Measurements from ENCODE around the gene PCDH9. TPM values are rescaled to one million over a fixed set of nuclear protein-coding genes. Genes with fewer than 3 reads are reported as not detected.

Gene PCDH9
- total and polyA plus RNA-seq, 12 donors = 2.9 to 32.0 (median 15.4) TPM

- no peak for DNase-seq
Observed at GRCh38 chr13:66795636-66796035, 434.5 kb downstream of the PCDH9 start.

GRCh38 chr13:66794340-66795031 is 435.6 kb downstream of the PCDH9 start:
- Histone ChIP-seq H3K4me3 (no peak overlapping the region), H3K9me3 (no peaks in the 10 kb centered on the region), H3K27me3 (no peaks in the 10 kb centered on the region), H3K36me3 (no peaks in the 10 kb centered on the region), H3K4me1 (no peaks in the 10 kb centered on the region), H3K27ac (no peak overlapping the region)
- ATAC-seq (no peak), DNase-seq (no peak)
- intact Hi-C loops (cut with DNase I) = no loop called here
- WGBS, 2 donors = 79 to 89% methylated on average over 5 of the region's 5 CpGs
- TF ChIP-seq CTCF (IDR thresholded peaks at IDR 0.05) = no peak

More at GRCh38 chr13:66795636-66796035, 434.5 kb downstream of the PCDH9 start:
- Histone ChIP-seq H3K9me3 (no peaks in the 10 kb centered on the region), H3K27me3 (no peaks in the 10 kb centered on the region), H3K27ac (no peak overlapping the region), H3K36me3 (no peaks in the 10 kb centered on the region), H3K4me3 (no peak overlapping the region), H3K4me1 (no peaks in the 10 kb centered on the region)
- intact Hi-C loops (cut with DNase I) = no loop called here
- no peak for ATAC-seq
- TF ChIP-seq CTCF (IDR thresholded peaks at IDR 0.05) = no peak
- WGBS, 2 donors = 78 to 82% methylated on average over 2 of the region's 2 CpGs

- TF ChIP-seq CTCF (IDR thresholded peaks at IDR 0.05) = no peak
- Histone ChIP-seq H3K4me3 (no peak overlapping the region), H3K4me1 (no peaks in the 10 kb centered on the region), H3K27me3 (no peaks in the 10 kb centered on the region), H3K9me3 (no peaks in the 10 kb centered on the region), H3K36me3 (no peaks in the 10 kb centered on the region), H3K27ac (no peak overlapping the region)
- 89 to 92% methylated on average over 2 of the region's 2 CpGs for WGBS, 2 donors
- intact Hi-C loops (cut with DNase I) = no loop called here
- ATAC-seq (no peak), DNase-seq (no peak)
Observed at GRCh38 chr13:66790861-66791260, 439.3 kb downstream of the PCDH9 start.

- TF ChIP-seq CTCF (IDR thresholded peaks at IDR 0.05) = no peak
- intact Hi-C loops (cut with DNase I) = no loop called here
- Histone ChIP-seq H3K4me3 (no peak overlapping the region), H3K27me3 (no peaks in the 10 kb centered on the region), H3K9me3 (no peaks in the 10 kb centered on the region), H3K27ac (no peak overlapping the region), H3K36me3 (no peaks in the 10 kb centered on the region), H3K4me1 (peaks cover 0 to 3% (median 0%) of the 10 kb centered on the region in 9 donors)
- ATAC-seq (no peak), DNase-seq (no peak)
- 57 to 69% methylated on average over 2 of the region's 2 CpGs for WGBS, 2 donors
Observed at GRCh38 chr13:66781241-66781640, 448.9 kb downstream of the PCDH9 start.
